Esophagus (tissue), 2 donors: ENCODE results near the gene CCDC88C. TPM values are rescaled to one million over a fixed set of nuclear protein-coding genes. Genes with fewer than 3 reads are reported as not detected.

Source experiments
- H3K27ac ChIP-seq, 2 donors: one replicate each; pipeline ENCODE4 v1.5.1; 2013; ENCODE audit warnings: low read depth in 2 of 2, mild to moderate bottlenecking in 2 of 2, inconsistent platforms in 1 of 2, low read length in 1 of 2, moderate library complexity in 1 of 2
- H3K27me3 ChIP-seq, 2 donors: one replicate each; pipeline ENCODE4 v1.6.1; 2013; ENCODE audit warnings: low read length in 2 of 2, control low read depth in 1 of 2, mild to moderate bottlenecking in 1 of 2; ENCODE audit not compliant: insufficient read depth in 2 of 2, control insufficient read depth in 1 of 2
- H3K36me3 ChIP-seq, 2 donors: one replicate each; pipeline ENCODE4 v1.6.1; 2013; ENCODE audit warnings: low read length in 1 of 2; ENCODE audit not compliant: control insufficient read depth in 2 of 2, insufficient read depth in 2 of 2
- H3K4me1 ChIP-seq, 2 donors: one replicate each; pipeline ENCODE4 v1.6.1; 2013; ENCODE audit warnings: low read length in 1 of 2; ENCODE audit not compliant: control insufficient read depth in 2 of 2, insufficient read depth in 2 of 2
- H3K4me3 ChIP-seq, 2 donors: one replicate each; pipeline ENCODE4 v1.5.1; 2013; ENCODE audit warnings: low read length in 2 of 2, mild to moderate bottlenecking in 2 of 2, low read depth in 1 of 2, moderate library complexity in 1 of 2
- H3K9me3 ChIP-seq, 2 donors: one replicate each; pipeline ENCODE4 v1.6.1; 2013; ENCODE audit warnings: mild to moderate bottlenecking in 2 of 2, low read depth in 1 of 2, low read length in 1 of 2, moderate library complexity in 1 of 2; ENCODE audit not compliant: control insufficient read depth in 2 of 2, insufficient read depth in 1 of 2
- WGBS, 2 donors: extraction: QIAGEN DNeasy Blood & Tissue Kit; methylation state at CpG; one replicate each; pipeline ENCODE4 v1.1.7; 2013; 5-methylcytosine and 5-hydroxymethylcytosine counted together
- polyA plus RNA-seq, 2 donors: library from polyadenylated mRNA; stranded (reverse); fragments of 200-250 nt; gene quantifications; one replicate each; pipeline ENCODE4 v1.2.3, GENCODE V29; 2013
- donor health status: healthy with polysubstance abuse.
- donor health status: Bipolar disorder and iron deficiency.

Gene CCDC88C
- polyA plus RNA-seq, 2 donors = 11.0 to 18.5 TPM

GRCh38 chr14:91350813-91351511 lies 66.7 kb downstream of the CCDC88C start:
- Histone ChIP-seq H3K36me3 (no peaks in the 10 kb centered on the region), H3K27me3 (no peaks in the 10 kb centered on the region), H3K27ac (peak overlapping the region; percentile 10 to 86), H3K9me3 (no peaks in the 10 kb centered on the region), H3K4me3 (peak overlapping the region in 1 of 2 donors; percentile 34), H3K4me1 (peaks cover 5 to 17% of the 10 kb centered on the region in 2 donors)
- WGBS, 2 donors = 46 to 47% methylated on average over 18 of the region's 18 CpGs

GRCh38 chr14:91350483-91350812 lies 67.2 kb downstream of the CCDC88C start:
- no peaks in the 10 kb centered on the region for H3K9me3 ChIP-seq
- H3K4me3 ChIP-seq = no peak overlapping the region
- H3K27me3 ChIP-seq = no peaks in the 10 kb centered on the region
- 62 to 80% methylated on average over 1 of the region's 1 CpG for WGBS, 2 donors
- peak overlapping the region; percentile 10 to 86 for H3K27ac ChIP-seq
- H3K36me3 ChIP-seq = no peaks in the 10 kb centered on the region
- peaks cover 5 to 17% of the 10 kb centered on the region in 2 donors for H3K4me1 ChIP-seq

GRCh38 chr14:91349481-91350074 lies 68.0 kb downstream of the CCDC88C start:
- no peak overlapping the region for H3K4me3 ChIP-seq
- peaks cover 2 to 17% of the 10 kb centered on the region in 2 donors for H3K4me1 ChIP-seq
- 55% methylated on average over 10 of the region's 10 CpGs for WGBS, 2 donors
- peak overlapping the region; percentile 66 to 73 for H3K27ac ChIP-seq
- H3K9me3 ChIP-seq = no peaks in the 10 kb centered on the region
- H3K27me3 ChIP-seq = no peaks in the 10 kb centered on the region
- no peaks in the 10 kb centered on the region for H3K36me3 ChIP-seq

- peak overlapping the region; percentile 57 to 73 for H3K27ac ChIP-seq
- WGBS, 2 donors = 50 to 54% methylated on average over 9 of the region's 9 CpGs
- H3K9me3 ChIP-seq = no peaks in the 10 kb centered on the region
- no peaks in the 10 kb centered on the region for H3K36me3 ChIP-seq
- peaks cover 2 to 17% of the 10 kb centered on the region in 2 donors for H3K4me1 ChIP-seq
- no peaks in the 10 kb centered on the region for H3K27me3 ChIP-seq
- H3K4me3 ChIP-seq = no peak overlapping the region
These were observed 68.7 kb downstream of the CCDC88C start for GRCh38 chr14:91348845-91349465.

- no peak overlapping the region for H3K27ac ChIP-seq
- 75 to 78% methylated on average over 4 of the region's 4 CpGs for WGBS, 2 donors
- peaks cover 2 to 8% of the 10 kb centered on the region in 2 donors for H3K4me1 ChIP-seq
- no peaks in the 10 kb centered on the region for H3K27me3 ChIP-seq
- peaks cover 0 to 7% of the 10 kb centered on the region in 2 donors for H3K36me3 ChIP-seq
- H3K9me3 ChIP-seq = no peaks in the 10 kb centered on the region
- no peak overlapping the region for H3K4me3 ChIP-seq
These were observed 70.8 kb downstream of the CCDC88C start for GRCh38 chr14:91346838-91347173.

GRCh38 chr14:91344096-91344495 lies 73.5 kb downstream of the CCDC88C start:
- peaks cover 0 to 4% of the 10 kb centered on the region in 2 donors for H3K4me1 ChIP-seq
- no peak overlapping the region for H3K4me3 ChIP-seq
- H3K27me3 ChIP-seq = no peaks in the 10 kb centered on the region
- peaks cover 4 to 14% of the 10 kb centered on the region in 2 donors for H3K36me3 ChIP-seq
- H3K27ac ChIP-seq = no peak overlapping the region
- H3K9me3 ChIP-seq = no peaks in the 10 kb centered on the region
- WGBS, 2 donors = 76 to 83% methylated on average over 5 of the region's 5 CpGs

GRCh38 chr14:91343051-91343450 lies 74.6 kb downstream of the CCDC88C start:
- Histone ChIP-seq H3K27ac (no peak overlapping the region), H3K4me3 (no peak overlapping the region), H3K9me3 (no peaks in the 10 kb centered on the region), H3K27me3 (no peaks in the 10 kb centered on the region), H3K4me1 (peaks cover 0 to 4% of the 10 kb centered on the region in 2 donors), H3K36me3 (peaks cover 5 to 24% of the 10 kb centered on the region in 2 donors)
- 93 to 96% methylated on average over 11 of the region's 11 CpGs for WGBS, 2 donors

GRCh38 chr14:91342206-91342760 lies 75.3 kb downstream of the CCDC88C start:
- H3K27me3 ChIP-seq = no peaks in the 10 kb centered on the region
- no peak overlapping the region for H3K4me3 ChIP-seq
- peaks cover 0 to 4% of the 10 kb centered on the region in 2 donors for H3K4me1 ChIP-seq
- H3K9me3 ChIP-seq = no peaks in the 10 kb centered on the region
- WGBS, 2 donors = 87% methylated on average over 12 of the region's 12 CpGs
- H3K27ac ChIP-seq = no peak overlapping the region
- H3K36me3 ChIP-seq = peaks cover 8 to 30% of the 10 kb centered on the region in 2 donors

- H3K36me3 ChIP-seq = peaks cover 11 to 31% of the 10 kb centered on the region in 2 donors
- peaks cover 0 to 4% of the 10 kb centered on the region in 2 donors for H3K4me1 ChIP-seq
- no peaks in the 10 kb centered on the region for H3K27me3 ChIP-seq
- no peak overlapping the region for H3K4me3 ChIP-seq
- H3K9me3 ChIP-seq = no peaks in the 10 kb centered on the region
- WGBS, 2 donors = 82 to 85% methylated on average over 7 of the region's 7 CpGs
- no peak overlapping the region for H3K27ac ChIP-seq
These were observed 75.9 kb downstream of the CCDC88C start for GRCh38 chr14:91341751-91342154.
